RCC 7860 (cell line): ENCODE data around the gene SLC9A5.

Source experiments
- DNase-seq: peaks from one replicate; pipeline ENCODE4 v3.0.0-alpha.2; 2015; ENCODE audit warnings: low spot score
- FAIRE-seq: peaks from 2 replicates; lab custom pipeline; 2012; peaks lifted over from hg19 to GRCh38; lab: Jason Lieb, UNC

SLC9A5 gene

GRCh38 chr16:67213197-67214019 is 35.4 kb upstream of the SLC9A5 start:
- DNase-seq (no peak), FAIRE-seq (no peak)

DNA sequence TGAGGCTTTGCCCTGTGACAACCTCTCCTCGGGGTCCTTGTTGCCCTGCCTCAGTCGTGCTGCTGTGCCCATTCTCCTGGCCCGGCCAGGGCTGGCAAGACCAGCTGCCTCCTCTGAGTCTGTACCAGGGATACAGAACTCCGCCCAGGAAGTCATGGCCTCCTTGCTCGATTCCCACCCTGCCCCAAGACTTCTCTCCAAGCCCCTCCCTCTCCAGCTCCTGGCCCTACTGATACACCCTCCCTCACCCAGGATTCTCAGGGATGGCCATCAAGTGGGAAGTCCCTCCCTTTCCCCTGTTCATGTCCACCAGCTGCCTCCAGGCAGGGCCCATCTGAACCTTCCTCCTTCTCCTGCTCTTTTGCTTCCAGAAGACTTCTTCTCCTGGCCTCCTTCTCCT is 33.1 kb upstream of the SLC9A5 start:
- DNase-seq (no peak), FAIRE-seq (no peak)

GRCh38 chr16:67216612-67217490 is 31.9 kb upstream of the SLC9A5 start:
- FAIRE-seq (no peak), DNase-seq (no peak)

- FAIRE-seq (no peak), DNase-seq (no peak)
These were observed 24.8 kb upstream of the SLC9A5 start for GRCh38 chr16:67223992-67224391.

DNA sequence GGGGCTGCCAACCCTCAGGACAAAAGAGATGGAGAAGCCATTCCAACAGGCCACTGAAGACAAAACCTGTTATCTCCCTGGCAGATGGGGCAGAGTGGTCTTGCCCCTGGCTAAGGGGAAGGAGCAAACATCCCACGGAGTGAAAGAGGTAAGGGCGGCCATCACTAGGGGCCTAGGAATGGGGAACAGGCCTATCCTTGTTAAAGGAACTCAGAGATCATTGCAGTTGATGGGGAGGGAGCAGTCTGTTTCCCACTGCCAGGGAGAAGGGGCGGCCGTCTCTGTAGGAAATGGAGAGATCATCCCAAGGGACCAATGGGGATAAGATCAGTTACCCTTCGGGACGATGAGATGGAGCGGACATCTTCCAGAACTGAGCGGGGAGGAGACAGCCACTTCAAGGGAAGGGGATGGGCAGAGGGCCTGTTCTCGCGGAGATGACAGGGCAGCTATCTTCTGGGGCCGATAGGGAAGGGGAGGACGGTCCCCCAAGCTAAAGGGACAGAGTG is 22.4 kb upstream of the SLC9A5 start:
- DNase-seq (no peak), FAIRE-seq (no peak)

GRCh38 chr16:67226804-67227566 is 21.8 kb upstream of the SLC9A5 start, which contains the start of gene TMEM208:
Gene TMEM208, plus strand, starts transcription at chr16:67227130. Its CDS starts 89 bp downstream, at chr16:67227219.
- FAIRE-seq (peak; percentile 87), DNase-seq (peak; percentile 95)

DNA sequence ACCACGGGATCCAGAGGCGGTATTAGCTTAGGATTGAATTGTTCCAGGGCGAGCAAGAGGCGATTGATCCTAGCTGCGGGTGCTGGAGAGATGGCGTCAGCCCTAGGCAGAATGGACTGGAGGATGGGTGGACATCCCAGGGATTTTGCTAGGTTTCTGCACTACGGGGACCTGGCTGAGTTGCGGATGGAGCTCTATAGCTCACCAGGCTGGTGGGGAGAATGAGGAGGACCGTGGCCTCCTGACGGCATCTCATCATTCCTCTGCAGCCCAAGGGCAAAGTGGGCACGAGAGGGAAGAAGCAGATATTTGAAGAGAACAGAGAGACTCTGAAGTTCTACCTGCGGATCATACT is 21.2 kb upstream of the SLC9A5 start:
- FAIRE-seq (no peak), DNase-seq (no peak)

DNA sequence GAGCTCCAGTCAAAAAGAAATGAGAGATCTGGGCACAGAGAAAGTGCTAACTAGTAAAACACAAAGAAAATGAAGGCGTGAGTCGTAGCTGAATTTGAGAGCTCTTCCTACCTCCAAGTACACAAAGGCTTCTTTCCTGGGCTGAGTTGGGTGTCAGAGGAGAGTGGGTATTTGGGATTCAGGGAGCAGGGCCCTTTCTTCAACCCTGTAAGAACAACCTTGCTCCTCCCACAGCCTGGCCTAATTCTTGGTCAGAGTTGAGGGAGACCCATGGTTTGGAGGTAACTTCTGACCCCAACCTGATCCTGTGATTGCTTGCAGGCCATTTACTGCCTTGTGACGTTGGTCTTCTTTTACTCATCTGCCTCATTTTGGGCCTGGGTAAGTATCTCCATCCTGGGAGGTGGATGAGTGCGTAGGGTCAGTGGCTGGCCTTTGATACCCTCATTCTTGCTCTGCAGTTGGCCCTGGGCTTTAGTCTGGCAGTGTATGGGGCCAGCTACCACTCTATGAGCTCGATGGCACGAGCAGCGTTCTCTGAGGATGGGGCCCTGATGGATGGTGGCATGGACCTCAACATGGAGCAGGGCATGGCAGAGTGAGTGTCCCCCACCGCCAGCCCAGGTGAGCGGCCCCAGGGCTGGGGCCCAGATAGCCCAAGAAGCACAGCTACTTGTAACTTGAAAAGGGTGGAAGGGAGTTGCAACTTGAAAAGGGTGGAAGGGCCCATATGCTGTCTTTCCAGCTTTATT is 20.6 kb upstream of the SLC9A5 start:
- DNase-seq (no peak), FAIRE-seq (no peak)

GRCh38 chr16:67228905-67229304 is 19.9 kb upstream of the SLC9A5 start:
- FAIRE-seq = no peak
- no peak for DNase-seq

- FAIRE-seq = no peak
- DNase-seq = no peak
These were observed 18.6 kb upstream of the SLC9A5 start for GRCh38 chr16:67229906-67230808.

DNA sequence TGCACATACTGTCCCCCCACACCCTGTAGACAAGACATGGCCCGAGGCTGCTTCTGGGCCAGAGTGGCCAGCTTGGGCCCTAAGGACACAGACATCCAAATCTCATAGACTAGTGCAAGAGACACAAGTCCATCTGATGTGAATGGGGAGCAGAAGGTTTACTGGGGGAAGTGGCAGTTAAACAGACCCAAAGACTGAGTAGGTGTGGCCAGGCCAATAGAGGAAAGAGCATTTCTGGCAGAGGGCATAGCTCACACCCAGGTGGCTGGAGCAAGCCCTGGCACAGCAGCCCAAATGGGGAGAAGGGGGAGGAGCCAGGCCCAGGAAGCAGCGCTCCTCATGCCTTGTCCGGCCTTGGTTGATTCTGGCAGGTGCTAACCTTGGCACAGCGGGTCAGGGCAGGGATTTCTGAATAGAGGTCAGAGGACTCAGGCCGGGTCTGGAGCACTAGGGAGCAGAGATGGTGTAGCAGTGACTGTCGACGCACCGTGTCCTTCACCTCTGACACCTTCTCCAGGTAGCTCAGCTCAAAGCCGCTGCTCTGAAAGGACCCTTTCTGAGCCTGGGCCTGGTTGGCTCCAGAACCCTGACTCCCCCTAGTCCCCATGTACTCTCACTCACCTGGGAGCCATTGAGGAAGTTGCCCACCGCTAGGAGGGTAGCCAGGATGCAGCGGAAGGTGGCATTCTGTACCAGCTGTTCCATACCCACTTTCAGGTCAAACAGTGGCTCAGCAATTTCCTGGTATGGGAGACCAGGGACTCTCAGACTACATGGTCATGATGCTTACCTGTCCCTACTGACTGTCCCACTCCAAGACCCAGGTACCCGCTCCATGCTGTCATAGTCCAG is 17.7 kb upstream of the SLC9A5 start:
- DNase-seq = no peak
- no peak for FAIRE-seq

DNA sequence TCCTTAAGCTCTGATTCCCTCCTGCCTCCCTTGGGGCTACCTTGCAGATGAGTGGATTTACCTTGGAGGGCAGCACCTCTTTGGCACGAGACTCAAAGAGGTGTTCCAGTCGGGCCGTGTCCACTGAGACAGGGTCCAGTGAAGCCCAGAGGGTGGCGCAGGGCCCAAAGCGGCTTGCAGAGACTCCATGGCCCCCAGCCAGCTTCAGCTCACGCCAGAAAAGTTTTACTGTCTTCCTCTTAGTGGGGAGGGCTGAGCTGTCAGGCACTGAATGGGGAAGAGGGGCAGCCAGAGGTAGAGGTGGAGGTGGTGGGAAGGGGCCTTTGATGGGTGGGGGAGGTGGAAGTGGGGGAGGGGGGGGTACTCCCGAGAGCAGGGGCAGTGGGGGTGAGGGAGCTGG is 15.2 kb upstream of the SLC9A5 start:
- DNase-seq = no peak
- FAIRE-seq = no peak

DNA sequence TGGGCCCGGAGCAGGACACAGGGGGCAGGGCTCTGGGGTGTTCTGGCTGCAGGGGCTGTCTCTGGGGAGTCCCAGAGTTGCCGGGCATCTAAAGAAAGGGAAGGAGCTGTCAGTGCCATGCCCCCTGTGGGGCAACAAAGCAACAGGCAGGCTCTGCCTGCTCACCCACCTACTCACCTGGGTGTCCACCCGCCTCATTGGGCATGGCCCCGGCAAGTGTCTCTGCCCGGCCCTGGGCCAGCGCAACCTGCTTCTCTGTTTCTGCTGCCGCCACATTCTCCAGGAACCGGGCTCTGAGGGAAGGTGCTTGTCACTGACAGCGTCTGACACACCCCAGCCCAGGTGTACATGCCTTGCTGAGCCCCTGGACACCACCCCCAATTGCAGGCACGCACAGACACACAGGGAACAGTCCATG is 14.6 kb upstream of the SLC9A5 start:
- no peak for DNase-seq
- FAIRE-seq = no peak

- FAIRE-seq = no peak
- DNase-seq = no peak
These were observed 12.8 kb upstream of the SLC9A5 start for GRCh38 chr16:67235816-67236562.

DNA sequence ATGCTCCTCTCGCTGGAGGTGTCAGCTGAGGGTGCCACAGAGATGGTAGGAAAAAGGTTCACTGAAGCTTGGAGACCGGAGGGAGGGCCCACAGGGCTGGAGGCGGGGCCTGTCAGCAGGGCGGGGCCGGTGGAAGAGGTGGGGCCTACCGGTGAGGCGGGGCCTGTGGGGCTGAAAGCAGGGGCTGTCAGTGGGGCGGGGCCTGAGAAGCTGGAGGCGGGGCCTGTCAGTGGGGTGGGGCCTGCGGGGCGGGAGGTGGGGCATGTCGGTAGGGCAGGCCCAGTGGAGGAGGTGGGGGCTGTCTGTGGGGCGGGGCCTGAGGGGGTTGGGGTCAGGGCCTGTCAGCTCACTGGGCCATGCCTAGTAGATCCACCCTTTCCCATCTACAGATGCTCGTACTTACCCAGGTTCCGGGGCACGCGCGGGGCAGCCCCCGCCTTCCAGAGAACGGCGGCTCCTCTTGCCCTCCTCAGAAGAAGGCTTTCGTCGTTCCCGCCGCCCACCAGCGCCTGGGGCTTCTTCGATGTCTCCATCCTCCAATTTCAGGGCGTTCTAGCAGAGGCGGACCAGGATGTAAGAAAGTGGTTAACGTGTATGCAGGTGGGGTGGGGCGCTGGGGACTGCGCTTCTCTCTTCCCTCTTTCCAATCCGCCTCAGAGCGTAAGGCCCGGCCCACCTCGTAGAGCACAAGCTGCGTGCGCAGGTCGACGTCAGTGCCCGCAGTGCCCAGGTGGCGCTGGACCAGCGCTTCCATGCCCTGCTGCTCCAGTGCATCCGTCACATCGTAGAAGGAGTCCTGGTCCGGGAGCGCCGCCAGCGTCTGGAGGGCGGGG is 12.0 kb upstream of the SLC9A5 start:
- FAIRE-seq (no peak), DNase-seq (peak; percentile 17)

- FAIRE-seq = no peak
- no peak for DNase-seq
These were observed 11.1 kb upstream of the SLC9A5 start for GRCh38 chr16:67237396-67238277.
